Astrocyte (in vitro differentiated cells and primary cell): ENCODE results near the gene APOL1. TPM values are rescaled to one million over a fixed set of nuclear protein-coding genes. Genes with fewer than 3 reads are reported as not detected.
"Not testable (repeated sequence)": the region's sequence is repeated elsewhere in the genome, so short reads cannot be mapped to it uniquely, and the experiment has no call there.

Source experiments
- DNase-seq: peaks from one replicate; pipeline ENCODE4 v3.0.0-alpha.2; 2010; ENCODE audit warnings: low read depth
- FAIRE-seq: peaks from 2 replicates; lab custom pipeline; 2011; peaks lifted over from hg19 to GRCh38; lab: Jason Lieb, UNC
- H2AFZ ChIP-seq: 2 replicates; pipeline ENCODE4 v1.6.0; 2012; ENCODE audit warnings: low read depth, low read length, inconsistent platforms
- H3K27ac ChIP-seq: 2 replicates; pipeline ENCODE4 v1.5.1; 2011; ENCODE audit warnings: low read depth, low read length, inconsistent platforms
- H3K27me3 ChIP-seq: 2 replicates; pipeline ENCODE4 v1.6.0; 2011; ENCODE audit warnings: low read length, inconsistent platforms; ENCODE audit not compliant: insufficient read depth
- H3K36me3 ChIP-seq: 2 replicates; pipeline ENCODE4 v1.5.1; 2011; ENCODE audit warnings: low read length, inconsistent platforms; ENCODE audit not compliant: insufficient read depth
- H3K4me1 ChIP-seq: 2 replicates; pipeline ENCODE4 v1.5.1; 2011; ENCODE audit warnings: low read length, inconsistent platforms; ENCODE audit not compliant: insufficient read depth
- H3K4me2 ChIP-seq: 2 replicates; pipeline ENCODE4 v1.6.0; 2012; ENCODE audit warnings: low read length, inconsistent platforms
- H3K4me3 ChIP-seq: 2 replicates; pipeline ENCODE4 v1.5.1; 2011; ENCODE audit warnings: low read depth, mild to moderate bottlenecking, low read length, inconsistent platforms; ENCODE audit not compliant: insufficient read depth
- H3K79me2 ChIP-seq: 2 replicates; pipeline ENCODE4 v1.6.0; 2012; ENCODE audit warnings: mild to moderate bottlenecking, low read length, inconsistent platforms; ENCODE audit not compliant: insufficient read depth
- H3K9ac ChIP-seq: 2 replicates; pipeline ENCODE4 v1.6.0; 2012; ENCODE audit warnings: mild to moderate bottlenecking, low read length, inconsistent platforms
- H3K9me3 ChIP-seq: 2 replicates; pipeline ENCODE4 v1.5.1; 2012; ENCODE audit warnings: low read depth, mild to moderate bottlenecking, low read length, inconsistent platforms; ENCODE audit not compliant: insufficient read depth
- H4K20me1 ChIP-seq: 2 replicates; pipeline ENCODE4 v1.6.0; 2012; ENCODE audit warnings: low read length, inconsistent platforms; ENCODE audit not compliant: insufficient read depth
- H3K27ac Mint-ChIP-seq: one replicate; pipeline ENCODE4 v1.8.0; 2021; ENCODE audit warnings: mild to moderate bottlenecking, mixed read lengths; ENCODE audit not compliant: unreplicated experiment
- H3K27me3 Mint-ChIP-seq: one replicate; pipeline ENCODE4 v1.8.0; 2021; ENCODE audit warnings: low read depth, mixed read lengths; ENCODE audit not compliant: unreplicated experiment
- H3K36me3 Mint-ChIP-seq: one replicate; pipeline ENCODE4 v1.8.0; 2021; ENCODE audit warnings: low read depth, mixed read lengths; ENCODE audit not compliant: unreplicated experiment
- H3K4me1 Mint-ChIP-seq: one replicate; pipeline ENCODE4 v1.8.0; 2021; ENCODE audit warnings: low read depth, mixed read lengths; ENCODE audit not compliant: unreplicated experiment
- H3K4me3 Mint-ChIP-seq: one replicate; pipeline ENCODE4 v1.8.0; 2021; ENCODE audit warnings: mild to moderate bottlenecking, moderate library complexity, mixed read lengths; ENCODE audit not compliant: unreplicated experiment
- H3K9me3 Mint-ChIP-seq: one replicate; pipeline ENCODE4 v1.8.0; 2021; ENCODE audit warnings: mild to moderate bottlenecking, mixed read lengths; ENCODE audit not compliant: unreplicated experiment
- EZH2 ChIP-seq: IDR thresholded peaks from 2 replicates; pipeline ENCODE4 v1.6.1; 2012; ENCODE audit warnings: mild to moderate bottlenecking, low read length, inconsistent platforms; ENCODE audit not compliant: insufficient read depth
- total RNA-seq: library from RNA; stranded (reverse); gene quantifications from 2 replicates; pipeline ENCODE4 v1.2.1, GENCODE V29; 2021
- TF ChIP-seq, protein P1 (sequence below): IDR thresholded peaks from 2 replicates; pipeline ENCODE4 v1.5.1; 2011; ENCODE audit warnings: low read depth, mild to moderate bottlenecking, inconsistent platforms, low read length, moderate library complexity; ENCODE audit not compliant: insufficient read depth

APOL1 gene
- total RNA-seq, 1 donor from 2014 or later = 3.9 TPM

DNA sequence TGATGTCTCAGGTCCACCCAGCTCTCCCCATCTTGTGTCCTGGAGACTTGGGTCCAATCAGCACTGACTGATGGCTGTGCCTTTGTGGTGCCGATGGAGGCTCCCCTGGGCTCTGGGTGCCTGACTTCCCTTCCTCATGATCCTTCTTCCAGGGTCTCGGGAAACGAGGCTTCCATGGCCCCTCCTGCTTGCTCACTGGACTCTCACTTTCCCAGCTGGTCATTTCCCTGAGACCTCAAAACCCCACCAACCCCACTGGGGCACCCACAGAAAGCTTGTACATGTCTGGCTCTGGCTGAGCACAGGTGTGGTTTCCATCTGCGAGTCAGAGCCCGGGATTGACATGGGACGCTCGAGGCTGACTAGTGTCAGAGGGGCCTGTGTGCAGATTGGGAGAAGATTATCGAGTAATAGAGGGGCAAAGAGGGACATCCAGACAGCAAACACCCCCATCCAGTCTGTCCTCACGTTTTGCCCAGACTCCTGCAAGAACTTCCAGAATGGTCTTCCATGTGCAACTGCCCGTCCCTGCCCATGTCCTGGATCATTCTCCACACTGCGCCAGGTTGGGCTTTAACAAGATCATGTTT is 15.1 kb downstream of the APOL1 start:
- no peak overlapping the region for H3K4me3 Mint-ChIP-seq
- peaks cover 45% of the 10 kb centered on the region for H3K36me3 Mint-ChIP-seq
- Histone ChIP-seq H3K4me3 (no peak overlapping the region), H3K9ac (no peak overlapping the region), H4K20me1 (peaks cover 4% of the 10 kb centered on the region), H3K36me3 (peaks cover 8% of the 10 kb centered on the region), H3K79me2 (no peaks in the 10 kb centered on the region), H3K27ac (no peak overlapping the region), H3K4me2 (no peak overlapping the region), H2AFZ (no peak overlapping the region), H3K27me3 (no peaks in the 10 kb centered on the region), H3K9me3 (no peaks in the 10 kb centered on the region), H3K4me1 (no peaks in the 10 kb centered on the region)
- peaks cover 6% of the 10 kb centered on the region for H3K4me1 Mint-ChIP-seq
- FAIRE-seq (no peak), DNase-seq (no peak)
- TF ChIP-seq, protein P1, sequence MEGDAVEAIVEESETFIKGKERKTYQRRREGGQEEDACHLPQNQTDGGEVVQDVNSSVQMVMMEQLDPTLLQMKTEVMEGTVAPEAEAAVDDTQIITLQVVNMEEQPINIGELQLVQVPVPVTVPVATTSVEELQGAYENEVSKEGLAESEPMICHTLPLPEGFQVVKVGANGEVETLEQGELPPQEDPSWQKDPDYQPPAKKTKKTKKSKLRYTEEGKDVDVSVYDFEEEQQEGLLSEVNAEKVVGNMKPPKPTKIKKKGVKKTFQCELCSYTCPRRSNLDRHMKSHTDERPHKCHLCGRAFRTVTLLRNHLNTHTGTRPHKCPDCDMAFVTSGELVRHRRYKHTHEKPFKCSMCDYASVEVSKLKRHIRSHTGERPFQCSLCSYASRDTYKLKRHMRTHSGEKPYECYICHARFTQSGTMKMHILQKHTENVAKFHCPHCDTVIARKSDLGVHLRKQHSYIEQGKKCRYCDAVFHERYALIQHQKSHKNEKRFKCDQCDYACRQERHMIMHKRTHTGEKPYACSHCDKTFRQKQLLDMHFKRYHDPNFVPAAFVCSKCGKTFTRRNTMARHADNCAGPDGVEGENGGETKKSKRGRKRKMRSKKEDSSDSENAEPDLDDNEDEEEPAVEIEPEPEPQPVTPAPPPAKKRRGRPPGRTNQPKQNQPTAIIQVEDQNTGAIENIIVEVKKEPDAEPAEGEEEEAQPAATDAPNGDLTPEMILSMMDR = no peak
- no peak for TF ChIP-seq EZH2
- H3K9me3 Mint-ChIP-seq = peaks cover 12% of the 10 kb centered on the region
- H3K27me3 Mint-ChIP-seq = no peaks in the 10 kb centered on the region
- H3K27ac Mint-ChIP-seq = peak overlapping the region; percentile 85

DNA sequence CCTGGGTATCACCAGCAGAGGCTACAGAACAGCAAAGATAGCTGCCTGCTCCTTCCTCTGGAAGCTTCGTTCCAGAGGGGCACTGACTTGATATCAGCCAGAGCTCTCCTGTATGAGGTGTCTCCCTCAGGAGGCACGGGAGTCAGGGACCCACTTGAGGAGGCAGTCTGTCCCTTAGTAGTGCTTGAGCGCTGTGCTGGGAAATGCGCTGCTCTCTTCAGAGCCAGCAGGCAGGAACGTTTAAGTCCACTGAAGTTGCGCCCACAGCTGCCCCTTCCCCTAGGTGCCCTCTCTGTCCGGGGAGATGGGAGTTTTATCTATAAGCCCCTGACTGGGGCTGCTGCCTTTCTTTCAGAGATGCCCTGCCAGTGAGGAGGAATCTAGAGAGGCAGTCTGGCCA is 18.3 kb downstream of the APOL1 start:
- H3K4me1 ChIP-seq, H3K4me2 ChIP-seq, H3K27ac ChIP-seq, H3K4me1 Mint-ChIP-seq, H3K4me3 Mint-ChIP-seq, DNase-seq, H4K20me1 ChIP-seq, H3K79me2 ChIP-seq, H3K27ac Mint-ChIP-seq, H3K27me3 ChIP-seq, H3K9ac ChIP-seq, H3K36me3 ChIP-seq, H2AFZ ChIP-seq, H3K4me3 ChIP-seq, H3K9me3 ChIP-seq, H3K27me3 Mint-ChIP-seq, FAIRE-seq: not testable (repeated sequence)
- peaks cover 11% of the 10 kb centered on the region for H3K9me3 Mint-ChIP-seq
- H3K36me3 Mint-ChIP-seq = peaks cover 27% of the 10 kb centered on the region

- peak overlapping the region; percentile 73 for H3K27ac Mint-ChIP-seq
- H3K4me3 ChIP-seq, FAIRE-seq, H3K9me3 ChIP-seq, H3K27me3 Mint-ChIP-seq, DNase-seq, H3K9ac ChIP-seq, H3K27me3 ChIP-seq, H2AFZ ChIP-seq, H3K4me1 ChIP-seq, H3K36me3 ChIP-seq, H3K4me2 ChIP-seq, H3K4me1 Mint-ChIP-seq, H3K27ac ChIP-seq, H3K4me3 Mint-ChIP-seq, H3K79me2 ChIP-seq: not testable (repeated sequence)
- peaks cover 11% of the 10 kb centered on the region for H3K9me3 Mint-ChIP-seq
- peaks cover 24% of the 10 kb centered on the region for H3K36me3 Mint-ChIP-seq
- peaks cover 15% of the 10 kb centered on the region for H4K20me1 ChIP-seq
These were observed 19.0 kb downstream of the APOL1 start for GRCh38 chr22:36271951-36272350.
